HG03457 (cell line): ENCODE results near the gene KNCN.

Source experiments
- ATAC-seq: cut with Tn5 transposase; IDR thresholded peaks from one replicate; pipeline ENCODE4 v1.9.1; 2021; ENCODE audit warnings: moderate number of reproducible peaks; ENCODE audit not compliant: unreplicated experiment

Gene KNCN

DNA sequence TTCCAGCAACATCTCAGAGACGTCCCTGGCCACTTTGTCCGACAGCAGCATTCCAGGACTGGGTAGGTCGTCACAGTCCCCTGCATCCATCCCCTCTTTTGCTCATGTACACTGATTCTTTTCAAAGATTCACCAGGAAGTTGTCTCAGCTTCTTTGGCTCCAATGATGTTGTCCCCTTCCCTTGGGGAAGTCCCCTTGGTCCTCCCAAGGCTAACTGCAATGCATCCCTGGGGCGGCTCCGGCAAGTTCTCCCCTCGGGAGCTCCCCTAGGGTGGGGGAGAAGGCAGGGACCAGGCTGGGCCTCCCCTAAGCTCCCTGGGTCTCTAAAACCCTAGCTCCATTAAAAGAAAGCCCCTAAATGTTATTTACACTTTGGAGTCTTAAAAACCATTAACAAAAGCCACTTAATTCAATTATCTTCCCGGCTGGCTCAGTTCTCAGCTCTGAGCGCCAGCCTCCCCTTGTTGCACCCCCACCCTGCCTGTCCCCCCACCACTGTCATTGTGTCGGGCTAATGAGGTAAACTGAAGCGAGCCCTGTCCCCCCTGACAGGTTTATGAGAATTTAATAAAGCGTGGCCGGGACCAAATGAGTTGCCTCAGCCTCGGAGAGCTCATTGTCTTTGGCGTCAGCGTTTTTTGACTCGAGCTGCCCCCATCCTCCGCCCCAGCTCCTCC lies 25.3 kb downstream of the KNCN start:
- ATAC-seq: no peak

DNA sequence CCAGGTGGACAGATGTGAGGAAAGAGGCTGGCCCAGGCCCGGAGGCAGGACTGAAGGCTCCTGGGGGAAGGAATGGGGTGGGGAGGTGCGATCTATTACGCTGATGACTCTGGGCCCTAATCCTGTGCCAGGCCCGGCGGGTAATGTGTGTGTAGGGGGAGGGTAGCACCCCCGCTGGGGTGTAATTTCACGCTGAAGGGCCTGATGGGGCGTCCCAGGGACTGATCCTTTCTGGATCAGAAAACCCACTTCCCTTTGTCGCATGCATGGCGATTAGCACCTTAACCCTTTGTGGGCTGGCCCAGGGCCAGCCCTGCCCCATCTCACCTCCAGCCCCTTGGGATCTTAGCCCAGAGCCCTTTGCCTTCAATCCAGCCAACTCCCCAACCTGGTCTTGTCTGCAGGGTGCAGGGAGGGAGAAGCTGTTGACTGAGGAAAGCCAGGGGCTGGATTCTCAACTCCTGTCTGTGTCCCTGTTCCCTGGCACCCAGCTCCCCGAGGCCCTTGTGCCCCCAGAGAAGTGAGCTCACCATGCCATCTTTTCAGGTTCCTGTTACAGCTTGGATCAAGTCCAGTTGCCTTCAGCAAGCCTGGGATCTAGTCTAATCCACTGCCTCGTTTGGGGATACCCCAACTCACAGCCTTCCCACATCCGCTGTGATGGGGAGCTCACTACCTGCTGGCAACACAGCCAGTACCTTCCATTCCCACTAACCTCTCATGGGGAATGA lies 26.0 kb downstream of the KNCN start:
- no peak for ATAC-seq

DNA sequence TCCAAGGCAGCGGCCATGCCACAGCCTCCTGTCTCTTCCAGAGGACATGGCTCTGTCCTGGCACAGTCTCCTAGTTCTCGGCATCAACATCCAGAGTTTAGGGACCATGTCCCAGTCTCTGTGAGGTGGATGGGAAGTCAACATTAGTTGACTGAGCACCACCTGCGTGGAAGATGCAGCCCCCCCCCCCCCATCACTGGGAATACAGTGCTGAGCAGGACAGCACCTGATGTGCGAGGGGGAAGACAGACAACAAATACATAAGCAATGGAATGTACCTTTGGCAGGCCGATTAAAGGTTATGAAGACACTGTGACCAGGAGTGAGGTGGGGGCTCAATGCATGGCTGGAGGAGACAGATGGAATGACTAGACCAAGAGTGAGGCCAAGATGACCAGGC lies 26.6 kb downstream of the KNCN start:
- ATAC-seq: no peak

DNA sequence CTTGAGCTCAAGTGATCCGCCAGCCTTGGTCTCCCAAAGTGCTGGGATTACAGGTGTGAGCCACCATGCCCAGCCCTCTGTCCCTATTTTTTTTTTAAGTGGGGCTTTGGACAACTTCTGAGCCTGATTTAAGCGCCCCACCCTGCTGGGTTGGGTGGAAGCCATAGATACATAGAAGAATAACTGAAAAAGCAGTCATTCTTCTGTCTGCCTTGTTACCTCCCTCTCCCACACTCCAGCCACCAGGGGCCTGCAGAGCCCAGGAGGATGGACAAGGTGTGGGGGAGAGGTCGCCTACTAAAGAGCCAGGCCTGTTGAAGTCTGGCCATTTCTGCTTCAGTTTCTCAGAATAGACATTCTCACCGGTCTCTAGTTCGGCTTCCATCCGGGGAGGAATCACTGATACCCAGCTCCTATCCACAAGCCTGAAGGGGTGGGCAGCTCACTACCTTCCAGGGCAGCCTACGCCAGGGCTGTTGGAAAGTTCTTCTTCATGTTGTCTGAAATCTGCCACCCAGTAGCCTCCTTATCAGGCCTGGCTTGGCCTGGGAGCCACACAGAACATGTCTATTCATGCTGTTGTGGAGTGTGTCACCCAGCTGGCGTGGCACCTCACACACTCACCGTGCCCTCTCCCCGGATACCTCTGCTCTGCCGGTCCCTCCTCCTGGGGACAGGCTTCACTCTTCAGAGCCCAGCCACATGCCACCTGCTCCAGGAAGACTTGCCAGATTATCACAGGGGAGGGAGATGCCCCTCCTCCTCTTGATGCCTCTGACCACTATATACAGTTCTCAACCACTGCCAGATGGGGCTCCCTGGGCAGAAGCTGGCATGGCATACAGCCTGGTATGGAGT lies 27.7 kb downstream of the KNCN start:
- no peak for ATAC-seq

DNA sequence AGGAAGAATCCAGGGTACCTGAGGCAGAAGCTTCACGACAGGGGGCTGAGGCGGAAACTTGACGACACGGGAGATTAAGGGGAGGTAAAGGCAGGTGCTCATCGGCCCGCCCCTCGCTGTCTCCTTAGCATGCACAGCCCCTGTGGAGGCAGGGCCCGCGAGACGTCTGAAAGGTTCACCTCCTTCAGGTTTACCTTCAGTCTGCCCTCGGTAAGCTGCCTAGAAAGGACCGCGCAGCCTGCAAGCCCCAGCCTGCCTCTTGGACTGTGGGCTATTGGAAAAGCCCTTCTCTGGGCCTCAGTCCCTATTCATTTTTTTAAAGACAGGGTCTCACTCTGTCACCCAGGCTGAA lies 28.5 kb downstream of the KNCN start:
- no peak for ATAC-seq

DNA sequence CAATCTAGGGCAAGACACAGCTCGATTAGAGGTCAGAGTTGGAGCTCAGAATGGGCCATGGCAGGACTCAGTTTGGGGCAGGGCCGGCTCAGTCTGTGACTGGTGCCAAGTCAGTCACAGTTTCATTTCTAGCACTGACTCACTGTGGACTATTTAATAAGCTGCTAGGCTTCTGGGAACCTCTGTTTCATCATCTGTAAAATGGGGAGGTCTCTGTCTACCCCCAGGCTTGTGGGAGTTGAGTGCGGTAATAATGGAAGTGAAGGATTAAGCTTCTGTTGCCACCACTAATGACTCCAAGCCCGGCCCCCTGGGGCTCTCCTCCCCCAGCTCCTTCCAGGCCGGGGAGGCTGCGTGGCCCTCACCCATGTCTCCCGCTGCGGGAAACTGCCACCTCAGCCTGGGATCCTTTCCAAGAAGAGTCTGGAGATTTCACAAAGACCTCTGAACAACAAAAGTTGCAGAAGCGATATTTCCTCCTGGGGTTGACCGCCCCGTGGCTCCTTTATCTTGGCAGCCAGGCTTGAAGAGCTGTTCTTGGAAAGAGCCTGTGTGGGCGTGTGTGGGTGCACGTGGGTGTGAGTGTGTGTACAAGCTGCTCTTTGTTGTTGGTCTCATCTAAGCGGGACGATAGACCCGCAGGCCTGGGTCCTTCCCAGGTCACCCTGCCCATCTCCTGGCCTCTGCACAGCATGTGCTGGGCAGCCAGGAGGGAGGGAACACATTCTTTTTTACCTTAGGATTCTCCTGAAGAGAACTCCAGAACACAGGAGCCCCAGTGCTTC lies 29.1 kb downstream of the KNCN start:
- ATAC-seq: no peak

DNA sequence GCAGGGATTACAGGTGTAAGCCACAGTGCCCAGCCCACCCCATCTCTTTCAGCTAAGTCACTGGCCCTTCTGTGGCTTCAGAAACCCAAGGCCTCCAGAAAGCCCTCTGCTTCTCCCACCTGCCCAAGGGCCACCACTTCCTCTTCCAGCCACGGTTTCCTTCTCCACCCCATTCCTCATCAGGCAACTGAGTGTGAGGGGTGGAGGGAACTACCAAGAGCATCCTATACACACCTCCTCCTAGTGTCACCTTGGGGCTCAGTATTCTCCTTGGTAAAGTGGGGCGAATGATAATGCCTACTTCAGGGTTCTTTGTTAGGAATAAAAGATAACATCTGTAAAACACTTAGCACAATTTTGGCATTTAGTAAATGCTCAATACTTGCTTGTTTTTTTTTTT lies 30.0 kb downstream of the KNCN start:
- ATAC-seq: no peak

DNA sequence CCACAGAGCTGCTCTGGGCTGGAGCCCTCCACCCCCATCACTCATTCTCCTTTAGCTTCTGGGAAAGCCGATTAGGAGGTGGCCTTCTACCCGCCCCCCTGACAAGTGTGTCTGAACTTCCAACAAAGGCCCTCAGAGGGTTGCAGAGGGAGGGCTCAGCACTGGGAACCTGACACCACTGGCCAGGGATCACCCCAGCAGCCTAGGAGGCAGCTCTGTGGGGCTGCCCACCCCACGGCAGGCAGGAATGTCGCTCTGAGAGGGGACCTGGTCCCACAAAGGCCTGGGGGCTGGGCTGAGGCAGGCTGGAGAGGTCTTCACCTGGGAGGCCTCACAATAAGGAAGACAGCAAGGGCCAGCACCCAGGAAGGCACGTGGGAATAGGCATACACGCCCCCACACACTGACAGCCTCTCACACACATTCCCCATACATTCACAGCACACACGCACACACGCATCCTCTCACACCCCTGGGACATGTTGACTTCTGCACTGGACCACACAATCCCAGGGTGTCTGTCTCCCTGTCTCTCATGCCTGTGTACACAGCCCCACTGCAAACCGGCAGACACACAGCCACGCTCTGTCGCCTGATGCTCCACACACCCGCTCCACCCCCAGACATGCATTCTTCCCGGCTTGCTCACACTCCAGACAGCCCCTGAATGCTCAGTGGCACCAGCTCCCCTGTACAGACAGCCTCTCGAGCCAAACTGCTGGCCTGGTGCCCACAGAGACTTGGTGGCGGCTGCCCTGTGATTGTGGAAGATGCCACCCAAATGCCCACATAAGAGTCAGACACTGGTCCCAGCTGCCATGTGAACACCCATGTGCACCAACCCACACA lies 31.2 kb downstream of the KNCN start:
- no peak for ATAC-seq

DNA sequence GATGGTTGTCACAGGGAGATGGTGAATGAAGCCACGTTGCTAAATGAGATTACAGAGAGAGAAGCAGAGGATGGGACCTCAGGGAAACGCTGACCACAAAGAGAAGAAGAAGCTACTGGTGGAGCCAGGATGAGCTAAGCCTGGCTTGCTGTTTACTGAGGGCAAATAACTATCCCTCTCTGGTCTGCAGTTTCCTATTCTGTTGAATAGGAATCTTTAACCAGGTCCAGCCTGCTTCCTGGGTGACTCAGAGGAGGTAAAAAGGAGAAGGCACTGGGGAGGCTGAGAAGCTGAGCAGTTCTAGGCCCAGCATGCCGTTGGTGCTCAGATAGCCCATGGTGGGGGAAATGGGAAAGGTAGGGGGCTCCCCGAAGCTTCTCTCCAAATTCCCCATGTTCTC lies 32.2 kb downstream of the KNCN start:
- ATAC-seq: no peak

DNA sequence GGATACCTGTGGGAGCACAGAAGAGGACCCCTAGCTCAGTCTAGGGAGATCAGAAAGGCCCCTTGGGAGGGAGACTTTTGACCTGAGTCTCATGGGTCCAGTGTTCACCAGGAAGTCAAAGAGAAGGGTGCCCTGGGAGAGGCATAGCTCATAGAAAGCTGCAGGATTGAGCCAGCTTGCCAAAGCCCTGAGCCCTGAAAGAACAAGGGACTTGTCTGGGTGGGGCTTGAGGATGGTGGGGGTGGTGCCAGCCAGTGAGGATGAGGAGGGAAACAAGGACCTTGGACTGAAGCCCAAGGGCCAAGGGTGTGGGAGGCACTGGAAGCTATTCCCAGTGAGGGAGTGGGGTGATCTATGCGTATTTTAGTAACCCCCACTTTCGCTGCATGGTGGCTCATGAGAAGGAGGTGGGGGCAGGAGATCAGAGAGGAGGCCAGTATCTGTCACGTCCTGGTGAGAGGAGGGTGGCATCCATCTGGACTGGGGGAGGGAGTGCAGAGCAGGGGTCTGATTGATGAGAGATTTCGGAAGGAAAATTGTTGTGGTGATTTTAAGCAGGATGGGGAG lies 33.4 kb downstream of the KNCN start:
- ATAC-seq: no peak

DNA sequence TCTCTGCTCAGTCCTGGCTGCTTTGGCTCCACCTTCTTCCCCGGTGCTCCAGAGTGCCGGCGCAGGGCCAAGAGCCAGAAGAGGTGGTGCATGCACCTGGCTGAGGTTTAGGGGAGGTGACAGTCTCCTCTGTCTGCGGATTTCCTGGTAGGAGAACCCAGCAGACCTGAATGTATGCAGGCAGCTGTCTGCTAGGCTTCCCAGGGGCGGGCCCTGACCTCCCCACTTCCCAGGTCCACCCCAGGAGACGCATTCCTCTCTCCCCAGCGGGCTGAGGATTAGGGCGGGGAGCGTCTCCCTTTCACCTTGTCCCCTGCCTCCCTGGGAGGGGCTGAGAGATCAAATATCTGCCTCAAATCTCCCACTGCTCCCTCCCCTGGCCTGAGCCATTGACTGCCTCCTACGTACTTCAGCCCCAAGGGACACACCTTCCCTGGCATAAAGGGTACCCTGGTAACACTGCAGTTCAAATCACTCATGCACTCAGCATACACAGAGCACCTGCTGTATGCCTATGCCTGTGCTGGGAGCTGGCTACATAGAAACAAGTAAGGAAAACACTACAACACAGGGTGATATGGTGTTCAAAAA lies 34.3 kb downstream of the KNCN start:
- ATAC-seq: no peak

DNA sequence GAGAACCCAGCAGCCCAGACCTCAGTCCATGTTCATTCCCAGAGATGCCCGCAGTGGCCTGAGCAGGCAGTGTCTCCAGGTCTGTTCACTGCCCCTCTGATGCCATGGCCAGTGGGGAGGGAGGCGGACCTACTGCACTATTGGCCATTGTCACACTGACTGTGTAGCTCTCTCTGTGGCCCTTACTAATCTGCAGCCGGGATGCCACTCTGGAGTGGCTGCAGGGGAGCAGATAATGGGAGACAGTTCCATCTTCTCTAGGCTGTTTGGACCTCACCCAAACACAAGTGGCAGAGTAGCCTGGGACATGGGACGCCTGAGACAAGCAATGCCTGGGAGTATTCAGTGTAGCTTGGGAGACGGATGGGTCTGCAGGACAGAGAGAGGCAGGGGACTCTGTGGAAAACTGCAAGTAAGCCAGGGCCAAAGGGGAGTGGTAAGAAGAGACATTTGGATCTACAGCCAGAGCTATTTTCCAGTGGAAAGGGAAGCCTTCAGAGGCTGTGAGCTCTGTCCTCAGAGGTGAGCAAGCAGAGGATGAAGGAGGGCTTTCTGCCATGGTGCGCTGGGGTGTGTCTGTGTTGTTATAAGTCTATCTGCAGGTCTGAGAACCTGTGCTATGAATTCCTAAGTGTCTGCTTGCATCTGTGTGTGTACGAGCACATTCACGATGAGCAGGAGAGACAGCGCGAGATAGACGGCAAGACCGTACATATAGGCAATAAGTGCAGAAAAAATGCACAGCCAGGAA lies 35.1 kb downstream of the KNCN start:
- no peak for ATAC-seq

DNA sequence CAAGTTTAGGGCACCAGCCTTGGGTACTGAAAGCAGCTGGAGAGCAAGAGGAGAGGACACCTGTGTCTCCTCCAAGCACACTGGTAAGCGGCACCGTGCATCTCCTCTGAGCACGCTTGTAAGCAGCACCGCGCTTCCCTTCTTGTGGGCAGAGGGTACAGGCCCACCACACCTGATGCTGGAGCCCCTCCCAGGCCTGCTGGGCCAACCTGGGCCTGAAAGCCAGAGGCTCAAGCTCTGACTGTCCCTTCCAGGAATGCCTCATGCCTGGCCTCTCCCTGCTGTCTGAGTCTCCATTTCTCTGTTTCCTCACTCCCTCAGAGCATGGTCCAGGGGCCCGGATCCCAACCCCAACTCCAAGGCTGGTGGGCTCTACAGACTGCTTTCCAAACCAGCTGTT lies 35.9 kb downstream of the KNCN start:
- no peak for ATAC-seq

DNA sequence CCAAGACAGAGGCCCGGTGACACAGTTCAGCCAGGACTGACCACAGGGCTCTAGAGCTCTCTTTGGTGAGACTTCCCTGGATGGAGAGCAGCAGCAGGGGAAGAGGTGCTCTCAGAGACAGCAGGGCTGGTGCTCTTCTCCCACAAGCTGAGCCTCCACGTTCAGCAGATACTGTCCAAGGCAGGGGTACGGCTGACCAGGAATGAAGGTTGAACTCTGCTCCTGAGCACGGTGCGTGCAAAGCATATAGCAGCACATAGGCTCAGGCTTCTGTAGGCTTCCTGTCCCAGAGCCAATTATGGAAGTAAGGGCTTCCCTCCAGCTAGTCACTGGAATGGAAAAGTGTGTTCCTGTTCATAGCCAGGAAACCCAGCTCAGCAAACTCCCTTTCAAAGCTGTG lies 37.9 kb downstream of the KNCN start:
- ATAC-seq: no peak

DNA sequence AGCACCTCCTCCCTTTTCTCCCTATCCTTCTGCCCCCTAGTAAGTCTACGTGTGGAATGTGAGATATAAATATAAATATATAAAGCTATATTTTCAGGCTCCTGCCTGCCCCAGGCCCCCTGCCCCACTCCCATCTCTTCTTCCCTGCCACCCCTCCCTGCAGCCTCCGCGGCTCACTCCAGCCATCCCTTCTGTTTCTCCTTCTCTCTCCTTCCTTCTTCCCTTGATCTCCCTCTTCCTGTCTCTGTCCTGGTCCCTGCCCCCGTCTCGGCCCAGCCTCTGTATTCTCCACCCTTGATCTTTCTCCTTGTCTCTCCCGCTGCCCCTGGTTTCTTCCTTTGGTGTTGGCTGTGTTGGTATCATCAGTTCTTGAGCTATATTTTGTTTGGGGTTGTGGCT lies 38.7 kb downstream of the KNCN start:
- no peak for ATAC-seq

DNA sequence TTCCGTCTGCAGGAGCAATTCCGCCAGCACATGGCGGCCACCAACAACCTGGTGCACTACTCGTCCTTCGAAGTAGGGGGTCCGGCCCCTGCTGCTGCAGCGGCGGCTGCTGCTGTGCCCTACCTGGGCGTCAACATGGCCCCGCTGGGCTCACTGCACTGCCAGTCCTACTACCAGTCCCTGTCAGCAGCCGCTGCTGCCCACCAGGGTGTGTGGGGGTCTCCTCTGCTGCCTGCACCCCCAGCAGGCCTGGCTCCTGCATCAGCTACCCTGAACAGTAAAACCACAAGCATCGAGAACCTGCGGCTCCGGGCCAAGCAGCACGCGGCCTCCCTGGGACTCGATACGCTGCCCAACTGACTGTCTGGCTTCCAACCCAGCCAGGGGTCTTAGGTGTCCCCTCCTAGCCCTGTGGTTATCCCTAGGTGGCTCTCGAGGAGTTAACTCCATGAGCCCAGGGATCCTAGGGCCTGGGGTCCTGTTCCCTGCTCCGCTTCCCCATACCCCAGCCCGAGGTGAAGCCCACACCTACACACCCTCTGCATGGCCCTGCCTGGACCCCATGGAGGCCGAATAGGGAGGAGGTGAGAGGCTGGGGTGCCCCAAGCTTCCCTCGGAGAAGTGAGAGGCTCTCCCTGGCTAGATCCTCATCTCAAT lies 39.2 kb downstream of the KNCN start:
- ATAC-seq: no peak

DNA sequence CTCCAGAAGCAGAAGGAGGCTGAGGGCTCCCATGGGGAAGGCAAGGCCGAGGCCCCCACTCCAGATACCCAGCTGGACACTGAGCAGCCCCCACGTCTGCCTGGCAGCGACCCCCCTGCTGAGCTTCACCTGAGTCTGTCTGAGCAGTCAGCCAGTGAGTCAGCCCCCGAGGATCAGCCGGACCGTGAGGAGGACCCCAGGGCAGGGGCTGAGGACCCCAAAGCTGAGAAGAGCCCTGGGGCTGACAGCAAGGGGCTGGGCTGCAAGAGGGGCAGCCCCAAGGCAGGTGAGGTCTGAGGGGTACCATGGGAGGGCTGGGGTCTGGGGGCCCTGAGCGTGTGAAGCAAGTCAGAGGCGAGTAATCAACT lies 40.5 kb downstream of the KNCN start:
- no peak for ATAC-seq

DNA sequence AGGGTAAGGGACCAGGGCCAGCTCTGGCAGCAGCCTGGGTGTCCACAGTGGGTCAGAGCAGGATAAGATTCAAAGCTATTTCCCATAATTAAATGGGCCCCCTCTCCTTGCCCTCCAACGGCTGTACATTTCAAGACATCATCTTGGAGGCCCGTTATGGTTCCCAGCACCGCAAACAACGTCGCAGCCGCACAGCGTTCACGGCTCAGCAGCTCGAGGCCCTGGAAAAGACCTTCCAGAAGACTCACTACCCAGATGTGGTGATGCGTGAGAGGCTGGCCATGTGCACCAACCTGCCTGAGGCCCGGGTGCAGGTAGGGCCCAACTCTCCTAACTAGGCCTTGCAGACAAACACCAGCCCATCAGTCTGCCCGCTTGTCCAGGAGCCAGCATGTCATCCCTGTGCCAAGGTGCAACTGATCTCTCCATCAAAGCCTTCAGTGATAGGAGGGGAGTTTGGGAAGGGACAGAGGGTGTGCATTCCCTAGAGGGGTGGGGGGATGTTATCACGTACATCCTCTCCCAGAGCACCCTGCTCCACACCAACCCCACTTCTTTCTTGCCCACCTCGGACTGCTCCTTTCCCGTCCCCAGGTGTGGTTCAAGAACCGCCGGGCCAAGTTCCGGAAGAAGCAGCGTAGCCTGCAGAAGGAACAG lies 41.0 kb downstream of the KNCN start:
- ATAC-seq: no peak
